Neuron (in vitro differentiated cells): Measurements from ENCODE around the gene RCN2.

Experiments used
- H2AFZ ChIP-seq: one replicate; pipeline ENCODE4 v1.6.1; 2013; ENCODE audit warnings: low read depth, mild to moderate bottlenecking, inconsistent platforms, low read length, moderate library complexity
- H3K27me3 ChIP-seq: one replicate; pipeline ENCODE4 v1.6.1; 2013; ENCODE audit warnings: low read length; ENCODE audit not compliant: insufficient read depth
- H3K36me3 ChIP-seq: one replicate; pipeline ENCODE4 v1.6.1; 2013; ENCODE audit warnings: low read length; ENCODE audit not compliant: insufficient read depth
- H3K4me1 ChIP-seq: one replicate; pipeline ENCODE4 v1.6.1; 2013; ENCODE audit warnings: low read length; ENCODE audit not compliant: insufficient read depth
- H3K4me3 ChIP-seq: 2 replicates; pipeline ENCODE4 v1.5.1; 2013; ENCODE audit warnings: mild to moderate bottlenecking, low read length, moderate library complexity
- H3K9me3 ChIP-seq: one replicate; pipeline ENCODE4 v1.6.1; 2013; ENCODE audit warnings: low read length

RCN2 gene

GRCh38 chr15:76967067-76967466 is 35.5 kb downstream of the RCN2 start:
- Histone ChIP-seq H3K4me3 (no peak overlapping the region), H3K9me3 (no peaks in the 10 kb centered on the region), H3K4me1 (no peaks in the 10 kb centered on the region), H2AFZ (no peak overlapping the region), H3K36me3 (no peaks in the 10 kb centered on the region), H3K27me3 (peaks cover 12% of the 10 kb centered on the region)

GRCh38 chr15:76968306-76968705 is 36.8 kb downstream of the RCN2 start:
- Histone ChIP-seq H3K4me3 (no peak overlapping the region), H3K27me3 (peaks cover 12% of the 10 kb centered on the region), H3K36me3 (no peaks in the 10 kb centered on the region), H2AFZ (no peak overlapping the region), H3K4me1 (no peaks in the 10 kb centered on the region), H3K9me3 (no peaks in the 10 kb centered on the region)

GRCh38 chr15:76972389-76973361 is 41.1 kb downstream of the RCN2 start:
- Histone ChIP-seq H3K4me1 (no peaks in the 10 kb centered on the region), H3K9me3 (no peaks in the 10 kb centered on the region), H3K27me3 (no peaks in the 10 kb centered on the region), H3K4me3 (no peak overlapping the region), H2AFZ (no peak overlapping the region), H3K36me3 (no peaks in the 10 kb centered on the region)

- no peaks in the 10 kb centered on the region for H3K27me3 ChIP-seq
- H3K4me3 ChIP-seq, result no peak overlapping the region
These were observed 41.8 kb downstream of the RCN2 start for GRCh38 chr15:76973362-76973743.

GRCh38 chr15:76973906-76974305 is 42.4 kb downstream of the RCN2 start:
- H3K4me3 ChIP-seq, result no peak overlapping the region
- no peaks in the 10 kb centered on the region for H3K36me3 ChIP-seq
- no peak overlapping the region for H2AFZ ChIP-seq
- no peaks in the 10 kb centered on the region for H3K4me1 ChIP-seq
- no peaks in the 10 kb centered on the region for H3K9me3 ChIP-seq
- H3K27me3 ChIP-seq, result no peaks in the 10 kb centered on the region

More at GRCh38 chr15:76973362-76973743, 41.8 kb downstream of the RCN2 start:
- no peaks in the 10 kb centered on the region for H3K9me3 ChIP-seq
- no peaks in the 10 kb centered on the region for H3K4me1 ChIP-seq
- no peaks in the 10 kb centered on the region for H3K36me3 ChIP-seq
- no peak overlapping the region for H2AFZ ChIP-seq

GRCh38 chr15:76974456-76975036 is 43.0 kb downstream of the RCN2 start:
- Histone ChIP-seq H3K36me3 (no peaks in the 10 kb centered on the region), H3K9me3 (no peaks in the 10 kb centered on the region), H2AFZ (no peak overlapping the region), H3K4me1 (no peaks in the 10 kb centered on the region), H3K4me3 (no peak overlapping the region), H3K27me3 (no peaks in the 10 kb centered on the region)

GRCh38 chr15:76976141-76976540 is 44.6 kb downstream of the RCN2 start:
- Histone ChIP-seq H3K9me3 (no peaks in the 10 kb centered on the region), H3K4me3 (no peak overlapping the region), H3K27me3 (no peaks in the 10 kb centered on the region), H2AFZ (no peak overlapping the region), H3K36me3 (no peaks in the 10 kb centered on the region), H3K4me1 (no peaks in the 10 kb centered on the region)

- Histone ChIP-seq H3K4me3 (no peak overlapping the region), H3K36me3 (no peaks in the 10 kb centered on the region), H3K27me3 (no peaks in the 10 kb centered on the region), H2AFZ (no peak overlapping the region), H3K4me1 (no peaks in the 10 kb centered on the region), H3K9me3 (no peaks in the 10 kb centered on the region)
These were observed 45.2 kb downstream of the RCN2 start for GRCh38 chr15:76976572-76977270.

GRCh38 chr15:76978522-76979330 is 47.2 kb downstream of the RCN2 start:
- no peaks in the 10 kb centered on the region for H3K27me3 ChIP-seq
- no peak overlapping the region for H3K4me3 ChIP-seq
- H3K4me1 ChIP-seq, result no peaks in the 10 kb centered on the region
- no peaks in the 10 kb centered on the region for H3K9me3 ChIP-seq
- no peak overlapping the region for H2AFZ ChIP-seq
- no peaks in the 10 kb centered on the region for H3K36me3 ChIP-seq

- no peak overlapping the region for H2AFZ ChIP-seq
- H3K4me1 ChIP-seq, result no peaks in the 10 kb centered on the region
- H3K36me3 ChIP-seq, result no peaks in the 10 kb centered on the region
- H3K9me3 ChIP-seq, result no peaks in the 10 kb centered on the region
- H3K4me3 ChIP-seq, result no peak overlapping the region
- H3K27me3 ChIP-seq, result no peaks in the 10 kb centered on the region
These were observed 47.9 kb downstream of the RCN2 start for GRCh38 chr15:76979331-76979925.

GRCh38 chr15:76979996-76980520 is 48.5 kb downstream of the RCN2 start:
- Histone ChIP-seq H3K27me3 (no peaks in the 10 kb centered on the region), H3K4me1 (no peaks in the 10 kb centered on the region), H2AFZ (no peak overlapping the region), H3K36me3 (no peaks in the 10 kb centered on the region), H3K4me3 (no peak overlapping the region), H3K9me3 (no peaks in the 10 kb centered on the region)

- no peak overlapping the region for H2AFZ ChIP-seq
- H3K9me3 ChIP-seq, result no peaks in the 10 kb centered on the region
- no peak overlapping the region for H3K4me3 ChIP-seq
- H3K36me3 ChIP-seq, result no peaks in the 10 kb centered on the region
- H3K27me3 ChIP-seq, result no peaks in the 10 kb centered on the region
- H3K4me1 ChIP-seq, result no peaks in the 10 kb centered on the region
These were observed 50.8 kb downstream of the RCN2 start for GRCh38 chr15:76982356-76982755.
